Suprapubic skin (tissue), 4 donors: ENCODE data around the gene UMOD. TPM values are rescaled to one million over a fixed set of nuclear protein-coding genes. Genes with fewer than 3 reads are reported as not detected.

Source experiments
- DNase-seq, 2 donors: peaks; one replicate each; pipeline ENCODE4 v3.0.0-alpha.2; 2019; ENCODE audit warnings: low spot score in 2 of 2
- H3K27ac ChIP-seq: fragments of 200-600 bp; sonication (generic); one replicate; pipeline ENCODE4 v1.5.1; 2019
- H3K27me3 ChIP-seq: fragments of 200-600 bp; sonication (generic); one replicate; pipeline ENCODE4 v1.5.1; 2019
- H3K36me3 ChIP-seq: fragments of 200-600 bp; sonication (generic); one replicate; pipeline ENCODE4 v1.5.1; 2019
- H3K4me1 ChIP-seq: fragments of 200-600 bp; sonication (generic); one replicate; pipeline ENCODE4 v1.5.1; 2019
- H3K4me3 ChIP-seq: fragments of 200-600 bp; sonication (generic); one replicate; pipeline ENCODE4 v1.5.1; 2019; ENCODE audit warnings: mild to moderate bottlenecking
- H3K9me3 ChIP-seq: fragments of 200-600 bp; sonication (generic); one replicate; pipeline ENCODE4 v1.5.1; 2019
- CTCF ChIP-seq, 2 donors: fragments of 200-600 bp in 1 of 2; fragments of 450-650 bp in 1 of 2; sonication (generic) in 1 of 2; IDR thresholded peaks; one replicate each; pipeline ENCODE4 v1.5.1; 2016 to 2019; ENCODE audit warnings: antibody characterized with exemption in 2 of 2, mild to moderate bottlenecking in 1 of 2, moderate library complexity in 1 of 2
- EP300 ChIP-seq: sonication (generic); formaldehyde crosslinking; IDR thresholded peaks from one replicate; pipeline ENCODE4 v1.6.1; 2017; ENCODE audit warnings: antibody characterized with exemption
- POLR2A ChIP-seq, 2 donors: fragments of 450-650 bp; IDR thresholded peaks; one replicate each; pipeline ENCODE4 v1.6.1; 2017; ENCODE audit warnings: antibody characterized with exemption in 2 of 2, mild to moderate bottlenecking in 2 of 2, moderate library complexity in 2 of 2
- POLR2AphosphoS5 ChIP-seq, 3 donors: sonication (generic); formaldehyde crosslinking; IDR thresholded peaks; one replicate each; pipeline ENCODE4 v1.6.1; 2017; ENCODE audit warnings: antibody characterized with exemption in 3 of 3
- WGBS: methylation state at CpG from one replicate; pipeline ENCODE4 v1.1.5; 2018; 5-methylcytosine and 5-hydroxymethylcytosine counted together
- total RNA-seq, 4 donors: library from RNA; depleted of rRNA; stranded (reverse); fragments of >200 nt; gene quantifications; one replicate each; pipeline ENCODE4 v1.1.0, GENCODE V29; 2016

The UMOD gene
- total RNA-seq, 4 donors from 2014 or later = not detected

DNA sequence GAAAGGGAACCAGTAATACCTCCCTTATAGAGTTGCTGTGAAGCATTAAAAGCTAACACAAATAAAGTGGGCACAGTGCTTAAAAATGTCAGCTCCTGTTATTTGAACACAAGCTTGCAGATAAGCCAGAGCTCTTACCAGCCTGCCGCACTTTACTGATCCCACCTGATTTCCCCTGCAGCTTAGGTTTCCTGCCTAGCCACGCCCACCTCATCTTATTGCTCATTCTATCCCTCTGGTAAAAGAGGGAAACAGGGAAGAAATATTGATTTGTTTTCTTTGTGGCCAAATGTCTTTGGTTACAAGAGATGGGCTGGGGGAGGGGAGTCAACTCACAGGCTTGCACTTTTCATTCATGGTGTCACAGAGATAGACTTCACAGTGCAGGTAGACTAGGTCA is 15.6 kb downstream of the UMOD start:
- 64% methylated on average over 2 of the region's 2 CpGs for WGBS
- H3K4me1 ChIP-seq = no peaks in the 10 kb centered on the region
- TF ChIP-seq EP300 (no peak), POLR2AphosphoS5 (IDR thresholded peaks at IDR 0.05) (no peak), CTCF (IDR thresholded peaks at IDR 0.05) (no peak), POLR2A (IDR thresholded peaks at IDR 0.05) (no peak)
- H3K27me3 ChIP-seq = peaks cover 7% of the 10 kb centered on the region
- no peak overlapping the region for H3K27ac ChIP-seq
- no peak overlapping the region for H3K4me3 ChIP-seq
- no peaks in the 10 kb centered on the region for H3K36me3 ChIP-seq
- DNase-seq = no peak
- no peaks in the 10 kb centered on the region for H3K9me3 ChIP-seq

GRCh38 chr16:20334396-20334795 is 18.1 kb downstream of the UMOD start:
- Histone ChIP-seq H3K4me3 (no peak overlapping the region), H3K4me1 (no peaks in the 10 kb centered on the region), H3K9me3 (no peaks in the 10 kb centered on the region), H3K27me3 (peaks cover 7% of the 10 kb centered on the region), H3K27ac (no peak overlapping the region), H3K36me3 (no peaks in the 10 kb centered on the region)
- 80% methylated on average over 1 of the region's 1 CpG for WGBS
- no peak for TF ChIP-seq POLR2AphosphoS5 (IDR thresholded peaks at IDR 0.05)
- no peak for TF ChIP-seq POLR2A (IDR thresholded peaks at IDR 0.05)
- TF ChIP-seq CTCF (IDR thresholded peaks at IDR 0.05) = no peak
- no peak for TF ChIP-seq EP300
- DNase-seq = no peak

- no peak for TF ChIP-seq POLR2AphosphoS5 (IDR thresholded peaks at IDR 0.05)
- TF ChIP-seq POLR2A (IDR thresholded peaks at IDR 0.05) = no peak
- TF ChIP-seq CTCF (IDR thresholded peaks at IDR 0.05) = no peak
- no peak for TF ChIP-seq EP300
- Histone ChIP-seq H3K36me3 (no peaks in the 10 kb centered on the region), H3K4me3 (no peak overlapping the region), H3K27me3 (peaks cover 3% of the 10 kb centered on the region), H3K9me3 (no peaks in the 10 kb centered on the region), H3K27ac (no peak overlapping the region), H3K4me1 (no peaks in the 10 kb centered on the region)
- 73% methylated on average over 5 of the region's 5 CpGs for WGBS
- DNase-seq = no peak
Observed at GRCh38 chr16:20333120-20333519, 19.4 kb downstream of the UMOD start.

DNA sequence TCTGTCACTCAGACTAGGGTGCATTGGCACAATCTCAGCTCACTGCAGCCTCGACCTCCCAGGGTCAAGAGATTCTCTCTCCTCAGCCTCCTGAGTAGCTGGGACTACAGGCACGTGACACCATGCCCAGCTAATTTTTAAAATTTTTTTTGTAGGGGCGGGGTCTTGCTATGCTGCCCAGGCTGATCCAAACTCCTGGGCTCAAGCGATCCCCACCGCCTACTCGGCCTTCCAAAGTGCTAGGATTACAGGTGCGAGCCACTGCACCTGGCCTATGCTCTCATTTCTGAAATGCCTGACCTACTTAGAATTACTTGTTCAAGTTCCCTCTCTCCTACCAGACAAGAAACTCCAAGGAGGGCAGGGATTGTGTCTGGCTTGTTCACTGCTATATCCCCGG is 20.1 kb downstream of the UMOD start:
- TF ChIP-seq POLR2A (IDR thresholded peaks at IDR 0.05) (no peak), CTCF (IDR thresholded peaks at IDR 0.05) (no peak), EP300 (no peak), POLR2AphosphoS5 (IDR thresholded peaks at IDR 0.05) (no peak)
- H3K27ac ChIP-seq = no peak overlapping the region
- no peaks in the 10 kb centered on the region for H3K4me1 ChIP-seq
- H3K9me3 ChIP-seq = no peaks in the 10 kb centered on the region
- H3K36me3 ChIP-seq = no peaks in the 10 kb centered on the region
- WGBS = 84% methylated on average over 8 of the region's 8 CpGs
- H3K27me3 ChIP-seq = peaks cover 2% of the 10 kb centered on the region
- DNase-seq = no peak
- no peak overlapping the region for H3K4me3 ChIP-seq

- no peaks in the 10 kb centered on the region for H3K36me3 ChIP-seq
- no peaks in the 10 kb centered on the region for H3K9me3 ChIP-seq
- no peak for DNase-seq
- no peaks in the 10 kb centered on the region for H3K4me1 ChIP-seq
- H3K27me3 ChIP-seq = peaks cover 2% of the 10 kb centered on the region
- no peak overlapping the region for H3K4me3 ChIP-seq
- no peak overlapping the region for H3K27ac ChIP-seq
- WGBS = 91% methylated on average over 4 of the region's 5 CpGs
- TF ChIP-seq POLR2A (IDR thresholded peaks at IDR 0.05) (no peak), POLR2AphosphoS5 (IDR thresholded peaks at IDR 0.05) (no peak), EP300 (no peak), CTCF (IDR thresholded peaks at IDR 0.05) (no peak)
Observed at GRCh38 chr16:20331635-20332034, 20.9 kb downstream of the UMOD start.
